SK-N-SH treated with all-trans-retinoic acid at 6 μM for 48 hours (cell line): ENCODE data around the gene EIF3I.

Experiments used
- ATAC-seq: fragments of 200-7000 bp; cut with Tn5 transposase; 3 replicates; pipeline ENCODE4 v1.9.1; 2020; ENCODE audit warnings: mild to moderate bottlenecking, moderate library complexity
- ARNTL ChIP-seq: fragments of 450-650 bp; formaldehyde crosslinking; IDR thresholded peaks from 2 replicates; pipeline ENCODE4 v1.5.0; 2020; ENCODE audit warnings: low read depth, mild to moderate bottlenecking, moderate library complexity, borderline replicate concordance
- BACH2 ChIP-seq: fragments of 250-450 bp; sonication (Bioruptor Pico); IDR thresholded peaks from 2 replicates; pipeline ENCODE4 v1.9.0; 2021; ENCODE audit warnings: mild to moderate bottlenecking, borderline replicate concordance
- CSDC2 ChIP-seq: fragments of 250-450 bp; sonication (Bioruptor Pico); IDR thresholded peaks from 2 replicates; pipeline ENCODE4 v1.5.0; 2020; ENCODE audit warnings: mild to moderate bottlenecking, moderate library complexity
- CSRNP3 ChIP-seq: fragments of 250-450 bp; sonication (Bioruptor Pico); IDR thresholded peaks from 2 replicates; pipeline ENCODE4 v1.5.1; 2021; ENCODE audit warnings: mild to moderate bottlenecking, moderate library complexity
- GLIS3 ChIP-seq: fragments of 250-450 bp; sonication (Bioruptor Pico); IDR thresholded peaks from 2 replicates; pipeline ENCODE4 v1.5.0; 2020; ENCODE audit warnings: mild to moderate bottlenecking, moderate library complexity
- ISL1 ChIP-seq: fragments of 250-450 bp; sonication (Bioruptor Pico); IDR thresholded peaks from 2 replicates; pipeline ENCODE4 v2.1.2; 2022; ENCODE audit warnings: mild to moderate bottlenecking, moderate library complexity
- OSR1 ChIP-seq: fragments of 250-450 bp; sonication (Bioruptor Pico); IDR thresholded peaks from 2 replicates; pipeline ENCODE4 v1.8.0; 2022; ENCODE audit warnings: moderate library complexity, mild to moderate bottlenecking, inconsistent platforms
- PATZ1 ChIP-seq: fragments of 250-450 bp; sonication (Bioruptor Pico); IDR thresholded peaks from 2 replicates; pipeline ENCODE4 v1.8.0; 2020; ENCODE audit warnings: mild to moderate bottlenecking, moderate library complexity, borderline replicate concordance
- POU6F1 ChIP-seq: fragments of 250-450 bp; sonication (Bioruptor Pico); IDR thresholded peaks from 2 replicates; pipeline ENCODE4 v1.8.0; 2021; ENCODE audit warnings: low read depth, mild to moderate bottlenecking, moderate library complexity, borderline replicate concordance
- PPARA ChIP-seq: fragments of 250-450 bp; sonication (Bioruptor Pico); IDR thresholded peaks from 2 replicates; pipeline ENCODE4 v1.5.0; 2020; ENCODE audit warnings: mild to moderate bottlenecking, borderline replicate concordance
- SNAI2 ChIP-seq: fragments of 250-450 bp; sonication (Bioruptor Pico); IDR thresholded peaks from 2 replicates; pipeline ENCODE4 v1.5.0; 2020; ENCODE audit warnings: mild to moderate bottlenecking, moderate library complexity
- TCF4 ChIP-seq: fragments of 250-450 bp; sonication (Bioruptor Pico); IDR thresholded peaks from 2 replicates; pipeline ENCODE4 v1.8.0; 2021; ENCODE audit warnings: mild to moderate bottlenecking, moderate library complexity, borderline replicate concordance
- TOX ChIP-seq: fragments of 250-450 bp; sonication (Bioruptor Pico); IDR thresholded peaks from 2 replicates; pipeline ENCODE4 v1.8.0; 2021; ENCODE audit warnings: mild to moderate bottlenecking, moderate library complexity, borderline replicate concordance
- TSHZ2 ChIP-seq: fragments of 250-450 bp; sonication (Bioruptor Pico); IDR thresholded peaks from 2 replicates; pipeline ENCODE4 v1.5.0; 2020; ENCODE audit warnings: mild to moderate bottlenecking, moderate library complexity
- ZC3H10 ChIP-seq: fragments of 250-450 bp; sonication (Bioruptor Pico); IDR thresholded peaks from 2 replicates; pipeline ENCODE4 v1.5.1; 2021; ENCODE audit warnings: mild to moderate bottlenecking, moderate library complexity
- ZFP3 ChIP-seq: fragments of 250-450 bp; sonication (Bioruptor Pico); IDR thresholded peaks from 2 replicates; pipeline ENCODE4 v1.5.0; 2020; ENCODE audit warnings: mild to moderate bottlenecking, moderate library complexity
- ZFP30 ChIP-seq: fragments of 450-650 bp; formaldehyde crosslinking; IDR thresholded peaks from 2 replicates; pipeline ENCODE4 v1.5.0; 2022; ENCODE audit warnings: mild to moderate bottlenecking, moderate library complexity
- ZNF565 ChIP-seq: fragments of 450-650 bp; formaldehyde crosslinking; conservative IDR thresholded peaks from 2 replicates; pipeline ENCODE4 v1.5.0; 2020; ENCODE audit warnings: low read depth, mild to moderate bottlenecking, moderate library complexity
- ZNF8 ChIP-seq: fragments of 450-650 bp; formaldehyde crosslinking; IDR thresholded peaks from 2 replicates; pipeline ENCODE4 v1.5.0; 2020; ENCODE audit warnings: mild to moderate bottlenecking, moderate library complexity

The EIF3I gene

GRCh38 chr1:32221980-32222755 is at the start of gene EIF3I, which contains the start of gene TMEM234:
Gene EIF3I (plus strand): TSS chr1:32222407. CDS start chr1:32222442, 35 bp downstream.
Gene TMEM234 (minus strand): TSS chr1:32222353. CDS start chr1:32222322, 31 bp downstream.
- ATAC-seq = peak; percentile 96
- TF ChIP-seq CSDC2 (CRISPR knock-in tag) = no peak

GRCh38 chr1:32172621-32173245 is 49.5 kb upstream of the EIF3I start:
- TF ChIP-seq TSHZ2 = no peak
- no peak for TF ChIP-seq ARNTL (CRISPR knock-in tag)
- no peak for TF ChIP-seq ZFP30
- TF ChIP-seq ISL1 (CRISPR knock-in tag) = no peak
- ATAC-seq = no peak

GRCh38 chr1:32178380-32179192 is 43.6 kb upstream of the EIF3I start:
- TF ChIP-seq ZFP3 = no peak
- TF ChIP-seq ZC3H10 (CRISPR knock-in tag) = no peak
- no peak for TF ChIP-seq ZFP30
- no peak for TF ChIP-seq CSRNP3
- no peak for TF ChIP-seq ZNF8 (CRISPR knock-in tag)
- no peak for TF ChIP-seq TOX (CRISPR knock-in tag)
- TF ChIP-seq TCF4 (CRISPR knock-in tag) = no peak
- no peak for TF ChIP-seq TSHZ2
- no peak for TF ChIP-seq SNAI2 (CRISPR knock-in tag)
- no peak for TF ChIP-seq POU6F1 (CRISPR knock-in tag)
- no peak for TF ChIP-seq GLIS3 (CRISPR knock-in tag)
- ATAC-seq = no peak

- peak; percentile 6; the same call in 2 of the 3 replicates for ATAC-seq
- TF ChIP-seq PATZ1 = no peak
- no peak for TF ChIP-seq ZFP30
- no peak for TF ChIP-seq ZNF565 (CRISPR knock-in tag)
- TF ChIP-seq TSHZ2 = no peak
- TF ChIP-seq ZFP3 = no peak
- no peak for TF ChIP-seq TCF4 (CRISPR knock-in tag)
- no peak for TF ChIP-seq OSR1 (CRISPR knock-in tag)
- TF ChIP-seq PPARA = no peak
- TF ChIP-seq CSDC2 (CRISPR knock-in tag) = no peak
- no peak for TF ChIP-seq ARNTL (CRISPR knock-in tag)
- no peak for TF ChIP-seq BACH2
- TF ChIP-seq TOX (CRISPR knock-in tag) = no peak
- no peak for TF ChIP-seq GLIS3 (CRISPR knock-in tag)
- no peak for TF ChIP-seq ISL1 (CRISPR knock-in tag)
These were observed 43.1 kb upstream of the EIF3I start for GRCh38 chr1:32179193-32179442.
